ENCODE results near the gene AKAP12.

- TF ChIP-seq MAX (IDR thresholded peaks at IDR 0.05) (no peak), EP300 (IDR thresholded peaks at IDR 0.05) (no peak), USF2 (IDR thresholded peaks at IDR 0.05) (no peak), POLR2AphosphoS2 (conservative IDR thresholded peaks at IDR 0.05; ENCODE audit: low read length) (no peak), POLR2A (IDR thresholded peaks at IDR 0.05; ENCODE audit: low read length) (no peak), MAZ (IDR thresholded peaks at IDR 0.05; ENCODE audit: borderline replicate concordance, low read depth, low read length) (no peak)
These were observed 130.8 kb downstream of the AKAP12 start for GRCh38 chr6:151370509-151371078.
